ENCODE measurements around the gene CACNA1E. TPM values are rescaled to one million over a fixed set of nuclear protein-coding genes. Genes with fewer than 3 reads are reported as not detected.

Gene CACNA1E
- total and polyA plus RNA-seq, 2 donors (not counting 1 experiment from before 2014, with no cell fraction given): 0.37 to 0.40 TPM

DNA sequence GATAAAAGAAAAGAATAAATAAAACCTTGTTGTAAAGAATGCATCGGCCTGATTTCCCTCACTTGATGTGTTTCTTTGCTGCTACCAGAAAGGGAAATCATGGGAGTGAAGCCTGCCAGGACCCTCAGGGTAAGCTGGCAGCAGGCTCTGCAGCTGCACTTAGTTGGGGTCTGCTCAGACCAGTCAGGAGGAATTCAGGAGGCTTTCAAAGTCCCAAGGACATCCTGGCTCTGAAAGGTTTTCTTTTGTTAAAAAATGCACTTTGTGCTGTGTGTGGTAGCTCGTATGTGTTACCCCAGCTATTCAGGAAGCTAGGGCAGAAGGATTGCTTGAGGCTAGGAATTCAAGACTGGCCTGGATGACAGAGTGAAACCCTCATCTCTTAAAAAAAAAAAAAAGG, 323.4 kb downstream of the CACNA1E start:
- no peak overlapping the region for H3K4me2 ChIP-seq (replicated peaks; ENCODE audit: low read depth, low read length, poor library complexity, severe bottlenecking)
- ChIA-PET CTCF (no interaction called here), POLR2A (no interaction called here)
- no peak overlapping the region for H3K9ac ChIP-seq (ENCODE audit: low read length)
- whole genome bisulfite sequencing (ENCODE audit: insufficient coverage): 89% methylated on average over 1 of the region's 2 CpGs
- ATAC-seq (ENCODE audit: low read depth) (no peak), DNase-seq (no peak)
- H4K20me1 ChIP-seq (ENCODE audit: control insufficient read depth, insufficient read depth, low read length, poor library complexity, severe bottlenecking): no peaks in the 10 kb centered on the region
- no peaks in the 10 kb centered on the region for H3K9me3 ChIP-seq (ENCODE audit: control extremely low read depth in 1 of 3, control insufficient read depth in 2 of 3, insufficient read depth in 1 of 3, low read length in 2 of 3)
- H3K79me2 ChIP-seq (ENCODE audit: control insufficient read depth, insufficient read depth, low read length): no peaks in the 10 kb centered on the region
- no peaks in the 10 kb centered on the region for H3K36me3 ChIP-seq (replicated peaks in 1 of 2; ENCODE audit: control extremely low read depth in 1 of 2, control insufficient read depth in 1 of 2, extremely low read depth in 1 of 2, insufficient read depth in 2 of 2, low read length in 1 of 2)
- no peak overlapping the region for H3K27ac ChIP-seq (ENCODE audit: low read length in 2 of 2)
- H3K9me3 Mint-ChIP-seq (ENCODE audit: insufficient read depth): no peaks in the 10 kb centered on the region
- no peaks in the 10 kb centered on the region for H3K27me3 ChIP-seq (replicated peaks in 1 of 4; ENCODE audit: control extremely low read depth in 1 of 4, control insufficient read depth in 3 of 4, insufficient read depth in 4 of 4, low read length in 3 of 4)
- no peak overlapping the region for H3K4me3 Mint-ChIP-seq
- H3K4me1 ChIP-seq (ENCODE audit: control insufficient read depth in 2 of 2, insufficient read depth in 2 of 2, low read length in 2 of 2): no peaks in the 10 kb centered on the region
- H2AFZ ChIP-seq (ENCODE audit: insufficient read depth, low read depth, low read length, poor library complexity, severe bottlenecking): no peak overlapping the region
- H3K4me3 ChIP-seq (ENCODE audit: control extremely low read depth in 1 of 5, extremely low read depth in 1 of 5, insufficient read depth in 1 of 5, low read depth in 2 of 5, low read length in 4 of 5): no peak overlapping the region
- H3K27me3 Mint-ChIP-seq: peaks cover 4% of the 10 kb centered on the region
- TF ChIP-seq EZH2 (IDR thresholded peaks at IDR 0.05; ENCODE audit: borderline replicate concordance, insufficient read depth, low read depth, low read length, poor library complexity, severe bottlenecking): no peak
- TF ChIP-seq, protein P1, sequence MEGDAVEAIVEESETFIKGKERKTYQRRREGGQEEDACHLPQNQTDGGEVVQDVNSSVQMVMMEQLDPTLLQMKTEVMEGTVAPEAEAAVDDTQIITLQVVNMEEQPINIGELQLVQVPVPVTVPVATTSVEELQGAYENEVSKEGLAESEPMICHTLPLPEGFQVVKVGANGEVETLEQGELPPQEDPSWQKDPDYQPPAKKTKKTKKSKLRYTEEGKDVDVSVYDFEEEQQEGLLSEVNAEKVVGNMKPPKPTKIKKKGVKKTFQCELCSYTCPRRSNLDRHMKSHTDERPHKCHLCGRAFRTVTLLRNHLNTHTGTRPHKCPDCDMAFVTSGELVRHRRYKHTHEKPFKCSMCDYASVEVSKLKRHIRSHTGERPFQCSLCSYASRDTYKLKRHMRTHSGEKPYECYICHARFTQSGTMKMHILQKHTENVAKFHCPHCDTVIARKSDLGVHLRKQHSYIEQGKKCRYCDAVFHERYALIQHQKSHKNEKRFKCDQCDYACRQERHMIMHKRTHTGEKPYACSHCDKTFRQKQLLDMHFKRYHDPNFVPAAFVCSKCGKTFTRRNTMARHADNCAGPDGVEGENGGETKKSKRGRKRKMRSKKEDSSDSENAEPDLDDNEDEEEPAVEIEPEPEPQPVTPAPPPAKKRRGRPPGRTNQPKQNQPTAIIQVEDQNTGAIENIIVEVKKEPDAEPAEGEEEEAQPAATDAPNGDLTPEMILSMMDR (IDR thresholded peaks at IDR 0.05): no peak
- intact Hi-C loops (cut with micrococcal nuclease): no loop called here
- H3K27ac Mint-ChIP-seq: no peak overlapping the region
- no peaks in the 10 kb centered on the region for H3K4me1 Mint-ChIP-seq

DNA sequence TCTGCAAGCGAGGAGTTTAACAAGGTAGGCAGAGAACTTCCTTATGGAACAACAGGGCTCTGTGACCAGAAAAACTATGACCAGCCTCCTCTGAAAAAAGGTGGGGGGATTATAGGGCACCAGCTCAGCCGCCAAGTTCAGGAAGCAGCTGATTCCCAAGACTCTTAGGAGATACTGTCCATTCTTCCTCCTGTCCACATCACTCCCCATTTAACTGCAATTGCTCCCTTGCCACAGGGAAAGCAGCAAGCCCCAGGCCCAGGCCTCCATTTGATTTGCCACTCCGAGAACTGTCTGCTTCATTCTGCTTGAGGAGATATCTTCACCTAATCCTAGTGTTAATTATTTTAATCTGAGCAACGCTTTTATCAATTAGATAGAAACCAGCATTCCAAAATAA, 323.9 kb downstream of the CACNA1E start:
- Histone ChIP-seq H4K20me1 (ENCODE audit: control insufficient read depth, insufficient read depth, low read length, poor library complexity, severe bottlenecking) (no peaks in the 10 kb centered on the region), H3K4me2 (replicated peaks; ENCODE audit: low read depth, low read length, poor library complexity, severe bottlenecking) (no peak overlapping the region), H2AFZ (ENCODE audit: insufficient read depth, low read depth, low read length, poor library complexity, severe bottlenecking) (no peak overlapping the region), H3K4me3 (ENCODE audit: control extremely low read depth in 1 of 5, extremely low read depth in 1 of 5, insufficient read depth in 1 of 5, low read depth in 2 of 5, low read length in 4 of 5) (no peak overlapping the region), H3K79me2 (ENCODE audit: control insufficient read depth, insufficient read depth, low read length) (no peaks in the 10 kb centered on the region), H3K4me1 (ENCODE audit: control insufficient read depth in 2 of 2, insufficient read depth in 2 of 2, low read length in 2 of 2) (no peaks in the 10 kb centered on the region), H3K36me3 (replicated peaks in 1 of 2; ENCODE audit: control extremely low read depth in 1 of 2, control insufficient read depth in 1 of 2, extremely low read depth in 1 of 2, insufficient read depth in 2 of 2, low read length in 1 of 2) (no peaks in the 10 kb centered on the region), H3K9me3 (ENCODE audit: control extremely low read depth in 1 of 3, control insufficient read depth in 2 of 3, insufficient read depth in 1 of 3, low read length in 2 of 3) (no peaks in the 10 kb centered on the region), H3K27ac (ENCODE audit: low read length in 2 of 2) (no peak overlapping the region), H3K27me3 (replicated peaks in 1 of 4; ENCODE audit: control extremely low read depth in 1 of 4, control insufficient read depth in 3 of 4, insufficient read depth in 4 of 4, low read length in 3 of 4) (no peaks in the 10 kb centered on the region), H3K9ac (ENCODE audit: low read length) (no peak overlapping the region)
- ChIA-PET POLR2A (no interaction called here), CTCF (no interaction called here)
- Mint-ChIP-seq H3K4me3 (no peak overlapping the region), H3K4me1 (no peaks in the 10 kb centered on the region), H3K9me3 (ENCODE audit: insufficient read depth) (no peaks in the 10 kb centered on the region), H3K27me3 (peaks cover 4% of the 10 kb centered on the region), H3K27ac (no peak overlapping the region)
- intact Hi-C loops (cut with micrococcal nuclease): no loop called here
- 40% methylated on average over 1 of the region's 4 CpGs for WGBS (ENCODE audit: insufficient coverage)
- ATAC-seq (ENCODE audit: low read depth) (no peak), DNase-seq (no peak)
- no peak for TF ChIP-seq EZH2 (IDR thresholded peaks at IDR 0.05; ENCODE audit: borderline replicate concordance, insufficient read depth, low read depth, low read length, poor library complexity, severe bottlenecking)
- TF ChIP-seq, protein P1 (IDR thresholded peaks at IDR 0.05): no peak
